GM12878 (cell line): ENCODE measurements around the gene MTMR3.

Source experiments
- CREB1 ChIP-seq: IDR thresholded peaks from 2 replicates; pipeline ENCODE4 v1.6.1; 2012; ENCODE audit warnings: low read depth, mild to moderate bottlenecking, inconsistent platforms
- FOS ChIP-seq: IDR thresholded peaks from 3 replicates; pipeline ENCODE4 v1.6.1; 2011; ENCODE audit warnings: borderline replicate concordance; ENCODE audit not compliant: insufficient read length; ENCODE audit errors: extremely low read depth
- HDAC2 ChIP-seq: fragments of 200-600 bp; sonication (generic); IDR thresholded peaks from 2 replicates; pipeline ENCODE4 v1.6.1; 2017
- MXI1 ChIP-seq: fragments of 150-350 bp; IDR thresholded peaks from 2 replicates; pipeline ENCODE4 v1.6.1; 2011; ENCODE audit warnings: low read depth, mild to moderate bottlenecking, inconsistent platforms, low read length, improper control_type of control experiment
- PAX8 ChIP-seq: fragments of 450-650 bp; IDR thresholded peaks from 2 replicates; pipeline ENCODE4 v1.6.1; 2017; ENCODE audit warnings: mild to moderate bottlenecking, moderate library complexity
- POLR2AphosphoS5 ChIP-seq: IDR thresholded peaks from 2 replicates; pipeline ENCODE4 v1.6.1; 2011; ENCODE audit warnings: mild to moderate bottlenecking, low read length, inconsistent platforms
- SP1 ChIP-seq: IDR thresholded peaks from one replicate; pipeline ENCODE4 v1.6.1; 2011; ENCODE audit warnings: low read depth, low read length
- STAT1 ChIP-seq: fragments of 450-650 bp; conservative IDR thresholded peaks from 2 replicates; pipeline ENCODE4 v1.6.1; 2014; ENCODE audit warnings: antibody characterized with exemption, mild to moderate bottlenecking
- TF ChIP-seq, protein P1 (sequence below), 3 experiments: IDR thresholded peaks in 2 of 3; conservative IDR thresholded peaks in 1 of 3; 2 replicates each; pipeline ENCODE4 v1.5.1; 2011; ENCODE audit warnings: low read depth in 3 of 3, low read length in 3 of 3, mild to moderate bottlenecking in 3 of 3, control low read depth in 2 of 3, moderate library complexity in 2 of 3, inconsistent platforms in 1 of 3, mixed read lengths in 1 of 3; ENCODE audit not compliant: control insufficient read depth in 2 of 3, insufficient read depth in 1 of 3; ENCODE audit errors: extremely low read depth in 1 of 3

DNA sequence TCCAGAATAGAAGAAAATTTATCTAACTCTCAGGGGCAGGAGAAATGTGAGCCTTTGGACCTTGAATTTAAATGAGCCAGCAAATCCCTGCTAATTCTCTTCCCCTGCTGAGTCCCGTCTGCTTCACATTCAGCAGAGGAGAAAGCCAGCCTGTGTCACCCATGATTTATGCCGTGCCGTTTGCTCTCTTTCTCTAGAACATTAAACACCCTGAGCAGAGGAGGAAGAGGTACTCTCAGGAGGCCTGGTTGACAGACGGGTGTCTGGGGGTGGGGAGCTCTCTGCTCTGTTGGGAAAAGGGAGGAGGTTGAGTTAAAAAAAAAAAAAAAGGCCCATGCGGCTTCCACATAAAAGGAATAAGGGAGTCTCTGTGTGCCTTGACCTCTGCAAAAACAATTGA, 11.3 kb upstream of the MTMR3 start:
- TF ChIP-seq SP1: no peak
- TF ChIP-seq, protein P1, sequence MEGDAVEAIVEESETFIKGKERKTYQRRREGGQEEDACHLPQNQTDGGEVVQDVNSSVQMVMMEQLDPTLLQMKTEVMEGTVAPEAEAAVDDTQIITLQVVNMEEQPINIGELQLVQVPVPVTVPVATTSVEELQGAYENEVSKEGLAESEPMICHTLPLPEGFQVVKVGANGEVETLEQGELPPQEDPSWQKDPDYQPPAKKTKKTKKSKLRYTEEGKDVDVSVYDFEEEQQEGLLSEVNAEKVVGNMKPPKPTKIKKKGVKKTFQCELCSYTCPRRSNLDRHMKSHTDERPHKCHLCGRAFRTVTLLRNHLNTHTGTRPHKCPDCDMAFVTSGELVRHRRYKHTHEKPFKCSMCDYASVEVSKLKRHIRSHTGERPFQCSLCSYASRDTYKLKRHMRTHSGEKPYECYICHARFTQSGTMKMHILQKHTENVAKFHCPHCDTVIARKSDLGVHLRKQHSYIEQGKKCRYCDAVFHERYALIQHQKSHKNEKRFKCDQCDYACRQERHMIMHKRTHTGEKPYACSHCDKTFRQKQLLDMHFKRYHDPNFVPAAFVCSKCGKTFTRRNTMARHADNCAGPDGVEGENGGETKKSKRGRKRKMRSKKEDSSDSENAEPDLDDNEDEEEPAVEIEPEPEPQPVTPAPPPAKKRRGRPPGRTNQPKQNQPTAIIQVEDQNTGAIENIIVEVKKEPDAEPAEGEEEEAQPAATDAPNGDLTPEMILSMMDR (IDR thresholded peaks at IDR 0.05 in 2 of 3, conservative IDR thresholded peaks at IDR 0.05 in 1 of 3; ENCODE audit: control insufficient read depth in 2 of 3, extremely low read depth in 1 of 3, insufficient read depth in 1 of 3, low read depth in 3 of 3, low read length in 3 of 3): no peak
- no peak for TF ChIP-seq MXI1
- TF ChIP-seq CREB1: no peak
- no peak for TF ChIP-seq POLR2AphosphoS5
- TF ChIP-seq HDAC2: no peak
- no peak for TF ChIP-seq STAT1
- TF ChIP-seq PAX8: no peak
- TF ChIP-seq FOS: no peak
